ENCODE data around the gene EDDM13.
"Not testable (repeated sequence)": the region's sequence is repeated elsewhere in the genome, so short reads cannot be mapped to it uniquely, and the experiment has no call there.

Gene EDDM13

DNA sequence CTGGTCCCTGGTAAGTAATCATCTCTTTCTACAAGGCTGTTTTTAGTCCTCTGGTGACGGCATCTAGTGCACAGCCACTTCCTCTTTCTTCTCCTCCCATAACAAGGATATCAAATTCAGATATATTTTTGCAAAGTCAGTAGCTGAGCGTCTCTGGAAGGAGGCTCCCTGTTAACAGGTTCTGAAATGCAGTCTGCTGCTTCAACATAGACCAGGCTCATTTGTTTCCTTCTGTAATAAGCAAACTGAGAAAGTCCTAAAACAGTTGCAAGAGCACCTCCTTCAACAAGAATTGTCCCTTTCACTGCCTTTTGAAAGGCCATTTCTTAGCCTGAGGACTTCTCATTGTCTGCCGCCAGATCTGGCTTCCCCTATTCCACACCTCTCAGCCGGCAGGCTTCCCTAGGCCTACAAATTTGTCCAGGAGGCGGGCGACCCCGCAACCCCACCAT, 49.5 kb downstream of the EDDM13 start:
- no peak for DNase-seq

- DNase-seq: no peak
These were observed 51.9 kb downstream of the EDDM13 start for GRCh38 chr19:56324436-56324835.

DNA sequence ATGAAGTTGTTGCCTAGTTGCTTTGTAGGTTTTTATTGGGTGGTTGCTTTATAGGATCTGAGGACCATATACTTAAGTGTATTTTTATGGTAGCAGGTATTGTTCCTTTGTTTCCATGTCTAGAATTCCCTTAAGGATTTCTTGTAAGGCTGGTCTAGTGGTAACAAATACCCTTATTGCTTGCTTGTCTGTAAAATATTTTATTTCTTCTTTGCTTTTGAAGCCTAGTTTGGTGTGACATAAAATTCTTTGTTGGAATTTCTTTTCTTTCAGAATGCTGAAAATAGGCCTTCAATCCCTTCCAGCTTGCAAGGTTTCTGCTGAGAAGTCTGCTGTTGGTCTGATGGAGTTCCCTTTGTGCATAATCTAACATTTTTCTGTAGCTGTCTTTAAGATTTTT, 60.1 kb downstream of the EDDM13 start:
- DNase-seq: no peak

DNA sequence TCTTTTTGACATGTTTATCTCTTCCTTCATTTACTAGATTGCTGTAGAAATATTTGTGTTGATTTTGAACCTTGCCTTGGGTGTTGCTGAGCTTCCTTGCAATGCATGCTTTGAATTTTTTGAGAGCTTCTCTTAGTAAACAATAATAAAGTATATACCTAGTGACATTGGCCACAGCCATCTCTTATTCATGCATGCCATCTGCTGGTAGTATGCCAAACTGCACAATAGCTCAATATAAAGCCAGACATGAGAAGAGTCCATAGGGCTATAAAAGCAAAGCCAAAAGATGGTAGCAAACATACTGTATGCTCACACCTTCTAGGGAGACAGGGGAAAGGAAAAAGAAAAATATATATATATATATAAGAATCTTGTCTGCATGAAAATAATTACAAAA, 61.0 kb downstream of the EDDM13 start:
- no peak for DNase-seq

DNA sequence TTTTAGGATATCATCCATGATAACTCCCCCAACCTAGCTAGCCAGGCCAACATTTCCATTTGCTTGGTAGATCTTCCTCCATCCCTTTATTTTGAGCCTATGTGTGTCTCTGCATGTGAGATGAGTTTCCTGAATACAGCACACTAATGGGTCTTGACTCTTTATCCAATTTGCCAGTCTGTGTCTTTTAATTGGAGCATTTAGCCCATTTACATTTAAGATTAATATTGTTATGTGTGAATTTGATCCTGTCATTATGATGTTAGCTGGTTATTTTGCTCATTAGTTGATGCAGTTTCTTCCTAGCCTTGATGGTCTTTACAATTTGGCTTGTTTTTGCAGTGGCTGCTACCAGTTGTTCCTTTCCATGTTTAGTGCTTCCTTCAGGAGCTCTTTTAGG, 62.8 kb downstream of the EDDM13 start:
- not testable (repeated sequence) for DNase-seq

DNA sequence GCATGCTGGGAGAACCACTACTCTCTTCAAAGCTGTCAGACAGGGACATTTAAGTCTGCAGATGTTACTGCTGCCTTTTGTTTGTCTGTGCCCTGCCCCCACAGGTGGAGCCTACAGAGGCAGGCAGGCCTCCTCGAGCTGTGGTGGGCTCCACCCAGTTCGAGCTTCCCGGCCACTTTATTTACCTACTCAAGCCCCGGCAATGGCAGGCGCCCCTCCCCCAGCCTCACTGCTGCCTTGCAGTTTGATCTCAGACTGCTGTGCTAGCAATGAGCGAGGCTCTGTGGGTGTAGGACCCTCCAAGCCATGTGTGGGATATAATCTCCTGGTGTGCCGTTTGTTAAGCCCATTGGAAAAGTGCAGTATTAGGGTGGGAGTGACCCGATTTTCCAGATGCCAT, 64.5 kb downstream of the EDDM13 start:
- not testable (repeated sequence) for DNase-seq

DNA sequence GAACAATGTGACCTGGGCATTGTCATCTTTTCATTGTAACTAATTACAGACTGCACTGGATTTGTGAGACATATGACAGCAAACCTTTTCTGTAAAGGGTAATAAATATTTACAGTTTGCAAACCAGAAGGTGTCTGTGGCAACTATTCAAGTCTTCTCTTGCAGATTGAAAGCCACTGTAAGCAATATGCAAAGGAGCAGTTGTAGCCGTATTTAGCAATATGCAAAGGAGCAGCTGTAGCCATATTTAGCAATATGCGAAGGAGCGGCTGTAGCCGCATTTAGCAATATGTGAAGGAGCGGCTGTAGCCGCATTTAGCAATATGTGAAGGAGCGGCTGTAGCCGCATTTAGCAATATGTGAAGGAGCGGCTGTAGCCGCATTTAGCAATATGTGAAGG, 66.5 kb downstream of the EDDM13 start:
- DNase-seq: not testable (repeated sequence)

GRCh38 chr19:56341948-56342347, 69.4 kb downstream of the EDDM13 start:
- DNase-seq: no peak

- no peak for DNase-seq
These were observed 74.7 kb downstream of the EDDM13 start for GRCh38 chr19:56347163-56347778.

DNA sequence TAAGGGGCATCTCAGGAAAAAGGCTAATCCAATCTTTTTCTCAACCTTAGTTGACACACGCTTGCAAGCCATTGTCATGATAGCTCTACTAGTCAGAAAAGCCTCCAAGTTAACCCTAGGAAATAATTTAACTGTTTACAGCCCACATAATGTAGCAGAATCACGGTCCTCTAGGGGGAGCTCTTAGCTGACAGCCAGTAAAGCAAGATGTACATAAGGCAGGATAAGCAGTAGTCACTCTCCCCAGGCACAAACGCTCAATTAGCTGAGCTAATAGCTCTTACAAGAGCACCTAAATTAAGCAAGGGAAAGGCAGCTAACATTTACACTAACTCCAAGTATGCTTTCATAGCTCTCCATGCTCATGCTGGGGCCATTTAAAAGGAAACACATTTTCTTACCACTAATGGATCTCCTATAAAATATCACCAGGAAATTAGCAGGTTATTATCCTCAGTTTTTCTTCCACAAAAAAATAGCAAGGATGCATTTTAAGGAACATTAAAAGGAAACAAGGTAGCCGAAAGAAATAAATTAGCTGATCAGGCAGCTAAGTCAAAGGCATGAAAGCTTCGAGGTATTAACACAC, 75.8 kb downstream of the EDDM13 start:
- DNase-seq: no peak

GRCh38 chr19:56350416-56351045, 78.0 kb downstream of the EDDM13 start:
- DNase-seq: no peak

DNA sequence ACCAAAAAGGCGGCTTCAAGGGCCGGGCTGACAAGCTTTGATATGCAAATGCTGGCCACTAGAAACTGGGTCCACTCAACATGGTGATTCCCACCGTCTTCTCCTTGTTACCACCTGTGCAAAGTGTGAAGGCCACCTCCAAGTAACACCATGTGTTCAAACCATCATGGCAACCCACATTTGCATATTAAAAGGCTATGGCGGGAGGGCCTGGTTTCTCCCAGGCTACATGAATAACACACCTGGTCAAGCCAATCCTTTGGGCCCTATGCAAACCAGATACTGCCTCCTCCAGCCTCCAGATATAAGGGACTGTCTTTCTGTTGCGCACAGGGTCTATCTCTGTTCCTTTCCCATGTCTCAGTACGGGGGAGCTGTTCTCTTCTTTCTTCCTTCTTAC, 78.7 kb downstream of the EDDM13 start:
- no peak for DNase-seq

GRCh38 chr19:56355517-56355916, 83.0 kb downstream of the EDDM13 start:
- DNase-seq: no peak

GRCh38 chr19:56356944-56357343, 84.4 kb downstream of the EDDM13 start:
- no peak for DNase-seq

Data from NCI-H1436 treated with DMSO at 0.1 percent for 48 hours (cell line).